ENCODE measurements around the gene CFAP61.

Gene CFAP61

GRCh38 chr20:20271271-20271670 lies 218.9 kb downstream of the CFAP61 start:
- Histone ChIP-seq H2BK15ac (ENCODE audit: low read depth, poor library complexity, severe bottlenecking) (no peak overlapping the region), H3K79me1 (replicated peaks; ENCODE audit: low read length, poor library complexity, severe bottlenecking) (no peaks in the 10 kb centered on the region), H2AK5ac (ENCODE audit: low read length, severe bottlenecking) (no peak overlapping the region), H2BK12ac (ENCODE audit: low read length in 2 of 2) (no peak overlapping the region), H3K36me3 (ENCODE audit: control insufficient read depth in 1 of 2, insufficient read depth in 2 of 2, low read depth in 1 of 2, low read length in 2 of 2) (no peaks in the 10 kb centered on the region), H2AFZ (ENCODE audit: low read depth, low read length) (no peak overlapping the region), H3K27me3 (ENCODE audit: control insufficient read depth in 1 of 2, insufficient read depth in 1 of 2, low read length in 2 of 2) (peaks cover 0 to 3% of the 10 kb centered on the region in 2 experiments), H3K4me2 (ENCODE audit: low read length, poor library complexity, severe bottlenecking) (no peak overlapping the region), H3K23ac (ENCODE audit: low read length in 2 of 2) (no peak overlapping the region), H2BK120ac (ENCODE audit: low read depth, low read length) (no peak overlapping the region), H3K4me1 (ENCODE audit: control insufficient read depth, insufficient read depth, low read depth, low read length) (no peaks in the 10 kb centered on the region), H3K4ac (ENCODE audit: low read depth in 1 of 2, low read length in 2 of 2) (no peak overlapping the region), H4K91ac (ENCODE audit: low read length) (no peak overlapping the region), H3K14ac (ENCODE audit: low read length in 2 of 2) (no peak overlapping the region), H3K4me3 (ENCODE audit: insufficient read depth in 1 of 2, low read depth in 1 of 2, low read length in 2 of 2) (no peak overlapping the region), H3K9ac (ENCODE audit: low read length) (no peak overlapping the region), H2BK5ac (ENCODE audit: low read depth, low read length, poor library complexity, severe bottlenecking) (no peak overlapping the region), H3K18ac (ENCODE audit: low read depth in 1 of 2, low read length in 2 of 2) (no peak overlapping the region), H3K27ac (ENCODE audit: low read length, poor library complexity, severe bottlenecking) (no peak overlapping the region), H3K9me3 (ENCODE audit: control insufficient read depth, low read length) (no peaks in the 10 kb centered on the region), H4K8ac (ENCODE audit: low read length) (no peak overlapping the region)
- DNase-seq: no peak
- WGBS: 84% methylated on average over 10 of the region's 10 CpGs

GRCh38 chr20:20272686-20273085 lies 220.4 kb downstream of the CFAP61 start:
- no peaks in the 10 kb centered on the region for H3K36me3 ChIP-seq (ENCODE audit: control insufficient read depth in 1 of 2, insufficient read depth in 2 of 2, low read depth in 1 of 2, low read length in 2 of 2)
- no peak overlapping the region for H2AK5ac ChIP-seq (ENCODE audit: low read length, severe bottlenecking)
- no peak overlapping the region for H2AFZ ChIP-seq (ENCODE audit: low read depth, low read length)
- WGBS: 84% methylated on average over 4 of the region's 4 CpGs
- no peak overlapping the region for H2BK12ac ChIP-seq (ENCODE audit: low read length in 2 of 2)
- no peak overlapping the region for H4K91ac ChIP-seq (ENCODE audit: low read length)
- H3K4me2 ChIP-seq (ENCODE audit: low read length, poor library complexity, severe bottlenecking): no peak overlapping the region
- H3K23ac ChIP-seq (ENCODE audit: low read length in 2 of 2): no peak overlapping the region
- H2BK5ac ChIP-seq (ENCODE audit: low read depth, low read length, poor library complexity, severe bottlenecking): no peak overlapping the region
- H3K4me1 ChIP-seq (ENCODE audit: control insufficient read depth, insufficient read depth, low read depth, low read length): no peaks in the 10 kb centered on the region
- H3K18ac ChIP-seq (ENCODE audit: low read depth in 1 of 2, low read length in 2 of 2): no peak overlapping the region
- peaks cover 0 to 15% of the 10 kb centered on the region in 2 experiments for H3K27me3 ChIP-seq (ENCODE audit: control insufficient read depth in 1 of 2, insufficient read depth in 1 of 2, low read length in 2 of 2)
- no peak overlapping the region for H3K4me3 ChIP-seq (ENCODE audit: insufficient read depth in 1 of 2, low read depth in 1 of 2, low read length in 2 of 2)
- DNase-seq: no peak
- no peaks in the 10 kb centered on the region for H3K79me1 ChIP-seq (replicated peaks; ENCODE audit: low read length, poor library complexity, severe bottlenecking)
- no peak overlapping the region for H3K27ac ChIP-seq (ENCODE audit: low read length, poor library complexity, severe bottlenecking)
- no peak overlapping the region for H4K8ac ChIP-seq (ENCODE audit: low read length)
- H2BK120ac ChIP-seq (ENCODE audit: low read depth, low read length): no peak overlapping the region
- no peaks in the 10 kb centered on the region for H3K9me3 ChIP-seq (ENCODE audit: control insufficient read depth, low read length)
- H2BK15ac ChIP-seq (ENCODE audit: low read depth, poor library complexity, severe bottlenecking): no peak overlapping the region
- H3K14ac ChIP-seq (ENCODE audit: low read length in 2 of 2): no peak overlapping the region
- H3K9ac ChIP-seq (ENCODE audit: low read length): no peak overlapping the region
- no peak overlapping the region for H3K4ac ChIP-seq (ENCODE audit: low read depth in 1 of 2, low read length in 2 of 2)

- no peak overlapping the region for H3K4ac ChIP-seq (ENCODE audit: low read depth in 1 of 2, low read length in 2 of 2)
- no peak overlapping the region for H3K14ac ChIP-seq (ENCODE audit: low read length in 2 of 2)
- H3K9ac ChIP-seq (ENCODE audit: low read length): no peak overlapping the region
- H3K4me3 ChIP-seq (ENCODE audit: insufficient read depth in 1 of 2, low read depth in 1 of 2, low read length in 2 of 2): no peak overlapping the region
- no peak overlapping the region for H2AFZ ChIP-seq (ENCODE audit: low read depth, low read length)
- H3K9me3 ChIP-seq (ENCODE audit: control insufficient read depth, low read length): no peaks in the 10 kb centered on the region
- no peaks in the 10 kb centered on the region for H3K4me1 ChIP-seq (ENCODE audit: control insufficient read depth, insufficient read depth, low read depth, low read length)
- H3K18ac ChIP-seq (ENCODE audit: low read depth in 1 of 2, low read length in 2 of 2): no peak overlapping the region
- H3K36me3 ChIP-seq (ENCODE audit: control insufficient read depth in 1 of 2, insufficient read depth in 2 of 2, low read depth in 1 of 2, low read length in 2 of 2): no peaks in the 10 kb centered on the region
- no peak overlapping the region for H4K91ac ChIP-seq (ENCODE audit: low read length)
- H4K8ac ChIP-seq (ENCODE audit: low read length): no peak overlapping the region
- no peak overlapping the region for H2AK5ac ChIP-seq (ENCODE audit: low read length, severe bottlenecking)
- WGBS: no CpG with 5 or more reads among the region's 1 CpG
- H3K79me1 ChIP-seq (replicated peaks; ENCODE audit: low read length, poor library complexity, severe bottlenecking): no peaks in the 10 kb centered on the region
- H3K4me2 ChIP-seq (ENCODE audit: low read length, poor library complexity, severe bottlenecking): no peak overlapping the region
- no peak overlapping the region for H2BK120ac ChIP-seq (ENCODE audit: low read depth, low read length)
- no peak overlapping the region for H2BK12ac ChIP-seq (ENCODE audit: low read length in 2 of 2)
- no peak overlapping the region for H2BK5ac ChIP-seq (ENCODE audit: low read depth, low read length, poor library complexity, severe bottlenecking)
- no peak overlapping the region for H2BK15ac ChIP-seq (ENCODE audit: low read depth, poor library complexity, severe bottlenecking)
- H3K27me3 ChIP-seq (ENCODE audit: control insufficient read depth in 1 of 2, insufficient read depth in 1 of 2, low read length in 2 of 2): peaks cover 0 to 17% of the 10 kb centered on the region in 2 experiments
- no peak for DNase-seq
- H3K23ac ChIP-seq (ENCODE audit: low read length in 2 of 2): no peak overlapping the region
- no peak overlapping the region for H3K27ac ChIP-seq (ENCODE audit: low read length, poor library complexity, severe bottlenecking)
These were observed 221.0 kb downstream of the CFAP61 start for GRCh38 chr20:20273286-20273685.

- Histone ChIP-seq H3K18ac (ENCODE audit: low read depth in 1 of 2, low read length in 2 of 2) (no peak overlapping the region), H3K23ac (ENCODE audit: low read length in 2 of 2) (peak overlapping the region in 1 of 2 experiments; percentile 9), H4K91ac (ENCODE audit: low read length) (no peak overlapping the region), H3K4me3 (ENCODE audit: insufficient read depth in 1 of 2, low read depth in 1 of 2, low read length in 2 of 2) (no peak overlapping the region), H2BK5ac (ENCODE audit: low read depth, low read length, poor library complexity, severe bottlenecking) (no peak overlapping the region), H2BK120ac (ENCODE audit: low read depth, low read length) (no peak overlapping the region), H3K79me1 (replicated peaks; ENCODE audit: low read length, poor library complexity, severe bottlenecking) (no peaks in the 10 kb centered on the region), H3K36me3 (ENCODE audit: control insufficient read depth in 1 of 2, insufficient read depth in 2 of 2, low read depth in 1 of 2, low read length in 2 of 2) (no peaks in the 10 kb centered on the region), H2BK15ac (ENCODE audit: low read depth, poor library complexity, severe bottlenecking) (no peak overlapping the region), H3K27ac (ENCODE audit: low read length, poor library complexity, severe bottlenecking) (no peak overlapping the region), H2BK12ac (ENCODE audit: low read length in 2 of 2) (no peak overlapping the region), H2AK5ac (ENCODE audit: low read length, severe bottlenecking) (no peak overlapping the region), H4K8ac (ENCODE audit: low read length) (no peak overlapping the region), H3K4ac (ENCODE audit: low read depth in 1 of 2, low read length in 2 of 2) (no peak overlapping the region), H3K9me3 (ENCODE audit: control insufficient read depth, low read length) (no peaks in the 10 kb centered on the region), H3K27me3 (ENCODE audit: control insufficient read depth in 1 of 2, insufficient read depth in 1 of 2, low read length in 2 of 2) (peaks cover 0 to 17% of the 10 kb centered on the region in 2 experiments), H3K14ac (ENCODE audit: low read length in 2 of 2) (no peak overlapping the region), H3K4me1 (ENCODE audit: control insufficient read depth, insufficient read depth, low read depth, low read length) (no peaks in the 10 kb centered on the region), H2AFZ (ENCODE audit: low read depth, low read length) (no peak overlapping the region), H3K9ac (ENCODE audit: low read length) (no peak overlapping the region), H3K4me2 (ENCODE audit: low read length, poor library complexity, severe bottlenecking) (no peak overlapping the region)
- no CpG with 5 or more reads among the region's 3 CpGs for WGBS
- DNase-seq: no peak
These were observed 222.5 kb downstream of the CFAP61 start for GRCh38 chr20:20274821-20275220.
